Neural cell (in vitro differentiated cells): Measurements from ENCODE around the gene RNF217.

ENCODE experiments used
- EP300 ChIP-seq: fragments of 450-650 bp; conservative IDR thresholded peaks from 2 replicates; pipeline ENCODE4 v1.6.1; 2014; ENCODE audit warnings: antibody characterized with exemption, mild to moderate bottlenecking, moderate library complexity; ENCODE audit not compliant: poor library complexity, severe bottlenecking
- EZH2 ChIP-seq: fragments of 200-600, 300-800 bp; shearing (Covaris generic), sonication (generic); IDR thresholded peaks from 2 replicates; pipeline ENCODE4 v1.6.1; 2014; ENCODE audit warnings: antibody characterized with exemption, low read length, borderline replicate concordance, mild to moderate bottlenecking; ENCODE audit not compliant: insufficient read depth, poor library complexity, severe bottlenecking
- MXI1 ChIP-seq: fragments of 450-650 bp; conservative IDR thresholded peaks from 2 replicates; pipeline ENCODE4 v1.6.1; 2014; ENCODE audit warnings: antibody characterized with exemption, mild to moderate bottlenecking; ENCODE audit not compliant: poor library complexity, severe bottlenecking
- POLR2AphosphoS5 ChIP-seq: IDR thresholded peaks from 2 replicates; pipeline ENCODE4 v1.6.1; 2012
- RAD21 ChIP-seq: fragments of 450-650 bp; conservative IDR thresholded peaks from 2 replicates; pipeline ENCODE4 v1.6.1; 2014; ENCODE audit warnings: antibody characterized with exemption, mild to moderate bottlenecking, moderate library complexity
- SMC3 ChIP-seq: fragments of 450-650 bp; conservative IDR thresholded peaks from 2 replicates; pipeline ENCODE4 v1.6.1; 2014; ENCODE audit warnings: antibody characterized with exemption, mild to moderate bottlenecking, moderate library complexity; ENCODE audit not compliant: poor library complexity
- TAF1 ChIP-seq: IDR thresholded peaks from 2 replicates; pipeline ENCODE4 v1.6.1; 2012; ENCODE audit warnings: low read depth
- TF ChIP-seq, protein P1 (sequence below): fragments of 450-650 bp; IDR thresholded peaks from 2 replicates; pipeline ENCODE4 v1.5.1; 2014; ENCODE audit warnings: antibody characterized with exemption, mild to moderate bottlenecking, moderate library complexity; ENCODE audit not compliant: poor library complexity, severe bottlenecking
- TF ChIP-seq, protein P2 (sequence below): IDR thresholded peaks from 2 replicates; pipeline ENCODE4 v1.6.1; 2012; ENCODE audit warnings: borderline replicate concordance

DNA sequence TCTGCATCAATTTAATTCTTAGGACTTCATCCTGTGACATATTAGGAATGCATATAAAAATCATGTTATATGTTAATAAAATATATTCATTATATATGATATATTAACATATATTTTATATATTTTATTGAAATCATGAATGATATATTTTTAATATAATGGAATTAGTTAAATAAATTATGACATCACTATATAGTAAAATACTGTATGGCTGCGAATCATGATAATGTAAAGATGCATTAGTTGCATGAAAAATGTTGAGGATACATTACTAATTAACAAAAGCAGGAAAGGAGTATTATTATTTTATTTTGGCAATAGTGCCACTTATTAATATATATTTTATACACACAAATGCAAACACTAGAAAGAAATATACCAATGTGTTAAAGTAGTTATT, 8.4 kb upstream of the RNF217 start:
- no peak for TF ChIP-seq EP300
- no peak for TF ChIP-seq MXI1
- TF ChIP-seq, protein P1, sequence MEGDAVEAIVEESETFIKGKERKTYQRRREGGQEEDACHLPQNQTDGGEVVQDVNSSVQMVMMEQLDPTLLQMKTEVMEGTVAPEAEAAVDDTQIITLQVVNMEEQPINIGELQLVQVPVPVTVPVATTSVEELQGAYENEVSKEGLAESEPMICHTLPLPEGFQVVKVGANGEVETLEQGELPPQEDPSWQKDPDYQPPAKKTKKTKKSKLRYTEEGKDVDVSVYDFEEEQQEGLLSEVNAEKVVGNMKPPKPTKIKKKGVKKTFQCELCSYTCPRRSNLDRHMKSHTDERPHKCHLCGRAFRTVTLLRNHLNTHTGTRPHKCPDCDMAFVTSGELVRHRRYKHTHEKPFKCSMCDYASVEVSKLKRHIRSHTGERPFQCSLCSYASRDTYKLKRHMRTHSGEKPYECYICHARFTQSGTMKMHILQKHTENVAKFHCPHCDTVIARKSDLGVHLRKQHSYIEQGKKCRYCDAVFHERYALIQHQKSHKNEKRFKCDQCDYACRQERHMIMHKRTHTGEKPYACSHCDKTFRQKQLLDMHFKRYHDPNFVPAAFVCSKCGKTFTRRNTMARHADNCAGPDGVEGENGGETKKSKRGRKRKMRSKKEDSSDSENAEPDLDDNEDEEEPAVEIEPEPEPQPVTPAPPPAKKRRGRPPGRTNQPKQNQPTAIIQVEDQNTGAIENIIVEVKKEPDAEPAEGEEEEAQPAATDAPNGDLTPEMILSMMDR = no peak
- TF ChIP-seq POLR2AphosphoS5 = no peak
- TF ChIP-seq RAD21 = no peak
- TF ChIP-seq SMC3 = no peak
- TF ChIP-seq EZH2 = no peak
- TF ChIP-seq TAF1 = no peak
- TF ChIP-seq, protein P2, sequence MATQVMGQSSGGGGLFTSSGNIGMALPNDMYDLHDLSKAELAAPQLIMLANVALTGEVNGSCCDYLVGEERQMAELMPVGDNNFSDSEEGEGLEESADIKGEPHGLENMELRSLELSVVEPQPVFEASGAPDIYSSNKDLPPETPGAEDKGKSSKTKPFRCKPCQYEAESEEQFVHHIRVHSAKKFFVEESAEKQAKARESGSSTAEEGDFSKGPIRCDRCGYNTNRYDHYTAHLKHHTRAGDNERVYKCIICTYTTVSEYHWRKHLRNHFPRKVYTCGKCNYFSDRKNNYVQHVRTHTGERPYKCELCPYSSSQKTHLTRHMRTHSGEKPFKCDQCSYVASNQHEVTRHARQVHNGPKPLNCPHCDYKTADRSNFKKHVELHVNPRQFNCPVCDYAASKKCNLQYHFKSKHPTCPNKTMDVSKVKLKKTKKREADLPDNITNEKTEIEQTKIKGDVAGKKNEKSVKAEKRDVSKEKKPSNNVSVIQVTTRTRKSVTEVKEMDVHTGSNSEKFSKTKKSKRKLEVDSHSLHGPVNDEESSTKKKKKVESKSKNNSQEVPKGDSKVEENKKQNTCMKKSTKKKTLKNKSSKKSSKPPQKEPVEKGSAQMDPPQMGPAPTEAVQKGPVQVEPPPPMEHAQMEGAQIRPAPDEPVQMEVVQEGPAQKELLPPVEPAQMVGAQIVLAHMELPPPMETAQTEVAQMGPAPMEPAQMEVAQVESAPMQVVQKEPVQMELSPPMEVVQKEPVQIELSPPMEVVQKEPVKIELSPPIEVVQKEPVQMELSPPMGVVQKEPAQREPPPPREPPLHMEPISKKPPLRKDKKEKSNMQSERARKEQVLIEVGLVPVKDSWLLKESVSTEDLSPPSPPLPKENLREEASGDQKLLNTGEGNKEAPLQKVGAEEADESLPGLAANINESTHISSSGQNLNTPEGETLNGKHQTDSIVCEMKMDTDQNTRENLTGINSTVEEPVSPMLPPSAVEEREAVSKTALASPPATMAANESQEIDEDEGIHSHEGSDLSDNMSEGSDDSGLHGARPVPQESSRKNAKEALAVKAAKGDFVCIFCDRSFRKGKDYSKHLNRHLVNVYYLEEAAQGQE = no peak
